Glomerular visceral epithelial cell (primary cell): ENCODE measurements around the gene ARHGAP18.

Source experiments
- DNase-seq: peaks from one replicate; pipeline ENCODE4 v3.0.0-alpha.2; 2016; ENCODE audit errors: extremely low spot score

The ARHGAP18 gene

DNA sequence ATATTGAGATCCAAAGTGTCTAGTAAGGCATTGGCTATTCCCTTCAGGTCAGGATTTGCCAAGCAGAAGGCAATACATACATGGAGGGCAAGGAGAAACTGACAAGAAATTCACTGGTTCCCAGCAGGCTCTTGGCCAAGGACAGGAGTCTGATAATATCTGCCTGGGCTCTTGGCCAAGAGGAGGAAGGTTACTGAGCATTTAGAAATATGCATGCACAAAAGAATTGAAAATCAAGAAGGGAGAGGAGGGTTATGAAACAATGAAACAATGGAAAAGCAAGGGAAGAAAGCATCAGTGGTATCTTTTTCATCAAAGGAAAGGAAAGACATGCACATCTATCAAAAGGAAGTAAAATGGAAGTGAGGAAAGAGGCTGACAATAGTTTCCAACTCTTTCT lies 42.4 kb downstream of the ARHGAP18 start:
- no peak for DNase-seq

DNA sequence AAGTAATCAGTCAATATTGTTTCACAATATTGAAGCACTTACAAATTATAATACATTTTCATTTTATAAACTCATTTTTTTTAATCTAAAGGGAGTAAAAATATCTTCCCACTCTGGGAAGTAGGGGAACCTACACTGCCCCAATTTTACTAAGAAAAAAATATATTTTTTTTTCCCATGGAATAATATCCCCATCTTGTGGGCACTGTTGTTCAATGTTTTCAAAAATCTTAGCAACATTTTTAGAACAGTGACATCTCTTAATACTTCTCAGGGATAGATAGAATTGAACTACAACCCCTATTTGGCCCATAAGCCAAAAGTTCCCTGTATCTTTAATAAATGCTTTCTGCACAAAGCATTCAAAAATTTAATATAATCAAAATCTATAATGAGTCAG lies 42.9 kb downstream of the ARHGAP18 start:
- DNase-seq, result no peak

GRCh38 chr6:129665555-129665954 lies 44.4 kb downstream of the ARHGAP18 start:
- DNase-seq, result no peak

GRCh38 chr6:129663531-129663930 lies 46.4 kb downstream of the ARHGAP18 start:
- DNase-seq, result no peak

DNA sequence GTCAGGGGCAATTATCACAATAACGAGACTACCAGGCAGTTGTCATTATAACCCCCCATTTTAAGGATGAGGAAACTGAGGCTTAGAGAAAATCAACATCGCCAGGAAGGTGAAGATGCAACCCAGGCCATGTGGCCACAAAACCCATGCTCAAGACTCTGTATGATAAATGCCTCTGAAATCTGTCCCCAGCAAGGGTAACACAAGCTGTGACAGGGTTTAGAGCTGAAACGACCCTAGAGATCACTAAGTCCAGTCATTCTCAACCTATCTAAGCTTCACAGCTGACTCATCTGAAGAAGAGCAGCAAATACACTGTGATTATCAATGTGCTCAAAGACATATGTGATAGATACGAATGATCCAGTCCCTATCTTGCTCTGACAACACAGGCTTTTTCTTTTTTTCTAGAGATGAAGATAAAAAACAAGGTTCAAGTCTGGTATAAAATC lies 47.0 kb downstream of the ARHGAP18 start:
- DNase-seq, result no peak

DNA sequence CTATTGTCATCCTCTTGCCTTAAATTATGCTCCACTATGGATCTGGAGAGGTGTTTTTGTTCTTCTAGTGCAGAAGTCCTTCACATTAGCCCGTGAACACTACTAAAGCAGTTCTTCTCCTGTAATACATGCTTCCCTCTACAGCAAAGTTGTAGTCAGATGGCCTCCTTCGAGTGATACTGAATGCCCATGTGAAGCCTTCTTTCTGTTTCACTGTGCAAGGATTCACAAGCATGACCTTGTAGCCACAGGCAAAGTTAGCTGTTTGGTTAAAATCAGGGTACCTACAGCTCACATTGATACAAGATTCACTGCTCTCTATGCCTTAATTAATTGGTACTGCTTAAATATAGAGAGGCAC lies 47.6 kb downstream of the ARHGAP18 start:
- no peak for DNase-seq

DNA sequence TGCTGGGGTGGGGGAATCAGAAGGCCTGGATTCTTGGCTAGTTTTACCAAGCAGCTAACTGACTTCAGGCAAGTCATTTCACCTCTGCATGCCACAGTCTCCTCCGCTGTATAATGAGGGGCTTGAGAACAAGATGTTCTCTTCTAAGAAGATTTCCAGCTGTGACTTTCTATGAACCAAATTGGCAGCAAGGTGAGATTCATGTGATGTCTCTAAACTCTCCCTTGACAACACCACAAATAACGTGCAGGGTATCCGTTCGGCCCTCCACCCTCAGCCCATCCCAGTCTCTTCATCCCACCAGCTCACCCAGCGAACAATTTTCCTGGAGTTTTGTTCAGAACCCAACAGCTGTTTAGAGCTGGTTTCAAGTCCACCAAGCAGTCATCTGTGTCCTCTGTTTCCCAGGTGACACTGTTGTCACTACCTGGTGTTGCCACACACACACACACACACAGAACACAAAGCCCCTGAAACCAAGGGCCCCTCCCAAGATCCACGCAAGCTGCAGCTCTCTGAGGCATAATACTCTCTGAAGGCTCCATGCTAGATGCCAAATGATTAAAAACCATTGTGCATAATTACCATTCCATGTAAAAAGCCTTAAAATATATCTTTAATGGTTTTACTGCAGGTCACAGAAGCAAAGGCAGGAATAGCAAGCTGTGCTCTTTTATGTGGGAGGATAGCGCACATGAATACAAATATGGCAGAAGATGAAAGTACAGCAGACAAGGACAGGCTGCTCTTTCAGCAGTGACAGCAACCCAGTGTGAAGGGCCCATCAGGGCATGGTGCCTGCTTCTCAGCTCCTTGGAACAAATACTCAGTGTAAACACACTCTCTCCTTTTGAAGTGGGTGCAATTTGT lies 48.2 kb downstream of the ARHGAP18 start:
- DNase-seq, result no peak

GRCh38 chr6:129660346-129660676 lies 49.7 kb downstream of the ARHGAP18 start:
- DNase-seq, result no peak

DNA sequence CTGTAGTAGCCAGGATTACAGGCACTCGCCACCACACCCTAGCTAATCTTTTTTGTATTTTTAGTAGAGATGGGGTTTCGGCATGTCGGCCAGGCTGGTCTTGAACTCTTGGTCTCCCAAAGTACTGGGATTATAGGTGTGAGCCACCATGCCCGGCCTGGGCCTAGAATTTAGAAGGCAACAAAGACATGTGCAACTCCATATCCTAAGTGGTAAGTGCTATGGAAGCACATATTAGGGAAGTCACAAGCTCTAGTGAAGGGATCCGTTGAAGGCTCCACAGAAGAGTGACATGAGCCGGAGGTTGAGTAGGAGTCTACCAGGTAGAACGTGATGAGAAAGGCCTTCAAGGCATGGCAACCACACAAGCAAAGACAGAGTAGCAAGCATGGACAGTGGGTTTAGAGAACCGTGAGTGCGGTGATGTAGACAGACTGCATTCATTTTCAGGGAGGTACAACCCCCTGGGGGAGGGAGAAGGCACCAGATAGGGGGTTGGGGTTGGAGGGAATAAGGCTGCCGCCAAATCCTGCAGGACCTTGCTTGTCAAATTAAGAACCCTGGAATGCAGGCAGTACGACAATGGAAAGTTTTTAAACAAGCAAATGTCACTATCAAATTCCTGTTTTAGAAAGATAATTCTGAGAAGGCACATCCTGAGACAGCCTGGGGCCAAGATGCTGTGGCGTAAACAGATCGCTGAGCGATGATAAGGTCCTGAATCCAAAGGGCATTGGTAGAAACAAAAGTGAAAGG lies 50.2 kb downstream of the ARHGAP18 start:
- no peak for DNase-seq

DNA sequence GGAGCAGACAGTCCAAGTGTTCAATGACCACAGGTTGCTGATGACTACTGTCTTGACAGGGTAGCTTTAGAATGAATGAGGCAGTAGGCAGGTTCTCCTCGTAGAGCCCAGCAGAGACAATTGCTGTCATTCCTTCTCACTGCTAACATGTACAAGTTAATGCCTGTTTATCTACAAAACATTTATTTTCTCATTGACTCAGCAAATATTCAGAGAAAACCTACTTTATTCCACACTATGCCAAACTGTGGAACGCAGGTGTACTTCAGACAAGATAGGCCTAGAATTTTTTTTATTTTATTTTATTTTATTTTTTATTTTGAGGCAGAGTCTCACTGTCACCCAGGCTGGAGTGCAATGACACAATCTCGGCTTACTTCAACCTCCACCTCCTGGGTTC lies 50.8 kb downstream of the ARHGAP18 start:
- DNase-seq, result no peak

DNA sequence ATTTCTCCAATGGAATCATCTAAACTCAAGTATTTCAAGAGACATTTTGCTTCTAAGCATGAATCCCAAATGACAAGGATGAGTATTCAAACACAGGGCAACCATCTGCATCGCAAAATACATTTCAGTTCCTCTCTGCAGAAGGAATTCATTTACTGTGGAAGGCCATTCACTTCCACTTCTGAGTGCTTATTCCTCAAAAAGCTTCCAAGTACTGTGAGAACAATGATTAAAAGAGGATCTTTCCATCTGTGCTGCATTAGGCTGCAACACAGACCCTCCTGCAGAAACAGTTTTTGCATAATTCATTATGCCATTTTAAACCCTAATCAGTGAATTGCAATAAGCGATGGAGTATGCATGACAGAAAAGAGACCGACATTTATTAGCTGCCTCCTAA lies 52.5 kb downstream of the ARHGAP18 start:
- DNase-seq, result no peak

GRCh38 chr6:129655334-129655733 lies 54.6 kb downstream of the ARHGAP18 start:
- no peak for DNase-seq

DNA sequence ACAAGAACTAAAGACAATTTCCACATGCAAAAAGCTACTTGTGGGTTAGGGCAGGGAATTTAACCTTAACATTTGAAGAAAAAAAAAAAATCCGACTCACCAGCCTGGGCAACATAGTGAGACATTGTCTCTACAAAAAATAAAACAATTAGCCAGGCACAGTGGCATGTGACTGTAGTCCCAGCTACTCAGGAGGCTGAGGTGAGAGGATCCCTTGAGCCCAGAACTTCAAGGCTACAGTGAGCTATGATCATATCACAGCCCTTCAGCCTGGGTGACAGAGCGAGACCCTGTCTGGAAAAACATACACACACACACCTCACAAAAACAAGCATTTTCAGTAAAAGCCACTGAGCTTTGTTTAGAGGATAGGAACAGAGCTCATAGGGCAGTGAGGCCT lies 56.2 kb downstream of the ARHGAP18 start:
- no peak for DNase-seq

DNA sequence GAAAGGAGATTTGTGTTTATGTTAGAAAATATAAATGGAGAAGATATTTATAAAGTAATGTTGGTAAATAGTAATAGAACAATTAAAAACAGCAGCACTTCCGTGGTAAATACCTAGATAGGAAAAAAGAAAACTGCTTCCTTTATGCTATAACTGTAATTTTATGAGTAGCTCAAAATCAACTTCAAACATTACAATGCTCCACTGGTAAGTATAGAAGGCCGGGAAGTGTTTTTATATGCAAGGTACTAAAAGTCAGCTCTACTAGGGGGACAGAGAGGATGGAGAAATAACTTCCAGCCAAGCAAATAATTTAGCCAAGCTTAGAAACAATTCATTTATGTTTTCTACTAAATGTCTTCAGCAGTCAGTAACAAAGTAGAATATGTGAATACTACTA lies 56.7 kb downstream of the ARHGAP18 start:
- no peak for DNase-seq

DNA sequence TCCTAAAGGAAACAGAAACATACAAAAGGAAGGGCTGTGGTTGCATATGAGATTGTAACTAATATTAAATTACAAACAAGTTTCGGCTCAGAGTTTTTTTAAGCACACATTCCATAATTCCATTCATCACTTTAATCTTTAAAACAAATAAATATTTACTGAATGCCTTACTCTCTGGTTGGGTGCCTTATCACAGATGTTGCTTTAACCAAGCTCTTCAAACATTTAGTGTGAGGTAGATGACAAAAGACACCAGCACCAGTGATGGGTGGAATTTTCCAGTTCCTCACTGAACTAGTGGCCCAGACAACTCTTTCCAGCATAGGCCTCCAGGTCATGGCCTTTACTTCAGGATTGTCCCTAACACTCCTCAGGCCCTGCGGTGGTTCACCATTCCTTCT lies 58.7 kb downstream of the ARHGAP18 start:
- no peak for DNase-seq

DNA sequence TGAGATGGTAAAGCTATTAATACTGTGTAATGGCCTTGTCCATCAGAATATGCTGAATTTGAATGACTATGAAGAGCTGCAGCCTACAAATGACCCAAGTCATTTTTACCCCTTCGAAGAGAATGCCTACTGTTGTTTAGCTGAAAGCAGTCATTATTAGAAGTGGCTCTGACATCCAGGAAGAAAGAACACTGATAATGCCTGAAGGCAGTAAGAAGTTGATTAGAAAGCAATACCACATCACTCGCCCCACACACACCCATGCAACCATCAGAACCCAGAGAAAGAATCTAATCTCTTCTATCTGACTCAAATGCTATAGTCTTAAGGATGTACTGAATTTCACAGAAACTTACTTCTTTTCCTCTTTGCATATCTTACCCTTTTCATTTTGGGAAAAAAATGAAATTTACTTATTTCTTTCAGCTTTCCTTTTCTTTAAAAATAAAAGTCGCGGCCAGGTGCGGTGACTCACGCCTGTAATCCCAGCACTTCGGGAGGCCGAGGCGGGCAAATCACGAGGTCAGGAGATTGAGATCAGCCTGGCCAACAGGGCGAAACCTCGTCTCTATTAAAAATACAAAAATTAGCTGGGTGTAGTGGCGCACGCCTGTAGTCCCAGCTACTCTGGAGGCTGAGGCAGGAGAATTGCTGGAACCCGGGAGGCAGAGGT lies 61.0 kb downstream of the ARHGAP18 start:
- no peak for DNase-seq

GRCh38 chr6:129647044-129647443 lies 62.9 kb downstream of the ARHGAP18 start:
- no peak for DNase-seq

DNA sequence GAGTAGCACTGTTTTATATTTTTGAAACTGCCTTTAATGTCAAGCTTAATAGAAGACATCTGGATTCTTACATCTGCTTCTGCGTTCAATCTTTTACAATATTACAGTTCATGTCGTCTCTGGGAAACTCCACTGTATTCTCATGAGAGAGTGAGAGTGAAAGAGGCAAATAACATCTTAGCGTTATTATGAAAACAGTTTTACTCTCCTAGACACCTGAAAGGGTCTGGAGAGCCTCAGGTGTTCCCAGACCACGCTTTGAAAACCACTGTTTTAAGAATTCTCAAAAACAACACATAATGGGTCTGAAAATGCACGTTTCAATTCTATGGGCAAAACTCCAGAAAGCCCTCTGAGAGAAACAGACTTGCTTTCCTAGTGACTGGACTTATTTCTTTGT lies 63.3 kb downstream of the ARHGAP18 start:
- no peak for DNase-seq

GRCh38 chr6:129645830-129646579 lies 64.0 kb downstream of the ARHGAP18 start:
- no peak for DNase-seq

- DNase-seq, result peak; percentile 70
Measured at GRCh38 chr6:129645106-129645829, 64.7 kb downstream of the ARHGAP18 start.

DNA sequence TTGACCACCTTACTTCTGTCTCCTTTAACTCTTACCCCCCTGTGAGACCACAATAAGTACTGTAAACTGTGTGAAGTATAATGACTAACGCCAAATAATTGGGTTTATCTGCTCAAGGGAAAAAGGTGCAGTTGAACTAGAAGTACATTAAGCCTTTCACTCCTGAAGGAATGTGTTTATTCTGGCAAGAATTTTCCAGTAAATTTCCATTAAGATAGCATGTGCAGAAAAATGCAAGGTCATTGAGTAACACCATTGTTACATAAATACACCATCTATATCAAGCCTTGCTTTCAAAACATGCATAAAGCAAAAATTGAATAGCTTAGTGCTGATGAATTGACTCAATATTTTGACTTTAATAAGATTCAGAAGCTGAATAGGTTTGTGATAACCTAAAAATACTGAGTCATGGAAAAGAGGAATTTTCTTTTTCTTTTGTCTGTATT lies 65.4 kb downstream of the ARHGAP18 start:
- DNase-seq, result peak; percentile 85
